Measurements from ENCODE around the gene IKZF2. TPM values are rescaled to one million over a fixed set of nuclear protein-coding genes. Genes with fewer than 3 reads are reported as not detected.

IKZF2 gene
- total RNA-seq, result 10 to 100 TPM; 14.5 to 33.3 (median 15.7) TPM

DNA sequence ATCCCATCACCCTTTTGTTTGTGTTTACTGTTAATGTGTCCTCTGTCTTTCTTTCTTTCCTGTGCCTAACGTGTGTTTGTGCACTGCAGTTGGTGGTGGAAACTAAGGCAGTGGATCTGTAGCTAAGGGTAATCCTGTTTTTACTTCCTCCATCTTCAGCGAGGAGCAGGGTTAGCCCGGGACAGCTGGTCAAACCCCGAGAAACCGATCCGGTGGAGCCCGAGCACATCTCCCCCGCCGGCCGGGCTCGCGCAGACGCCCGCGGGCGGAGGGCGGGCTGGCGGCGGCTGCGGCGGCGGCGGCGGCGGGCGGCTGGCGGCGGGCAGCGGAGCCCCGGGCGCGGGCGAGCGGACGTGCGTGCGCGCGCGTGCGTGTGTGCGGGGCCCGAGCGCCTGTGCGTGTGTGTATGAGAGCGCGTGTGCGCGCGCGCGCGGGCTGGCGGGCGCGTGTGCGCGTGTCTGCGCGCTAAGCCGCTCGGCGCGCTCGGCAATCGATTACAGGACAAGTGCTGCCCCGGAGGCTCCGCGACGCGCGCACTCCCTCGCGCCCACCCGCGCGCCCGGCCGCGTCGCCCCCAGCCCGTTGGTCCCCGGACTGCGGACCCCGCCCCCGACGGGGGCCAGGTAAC, at the start of gene IKZF2:
Gene IKZF2 (minus strand): TSS at position 176 of the 628 bp plus-strand sequence. CDS start 2,983 bp downstream, outside the sequence.
- TF ChIP-seq, protein P1, sequence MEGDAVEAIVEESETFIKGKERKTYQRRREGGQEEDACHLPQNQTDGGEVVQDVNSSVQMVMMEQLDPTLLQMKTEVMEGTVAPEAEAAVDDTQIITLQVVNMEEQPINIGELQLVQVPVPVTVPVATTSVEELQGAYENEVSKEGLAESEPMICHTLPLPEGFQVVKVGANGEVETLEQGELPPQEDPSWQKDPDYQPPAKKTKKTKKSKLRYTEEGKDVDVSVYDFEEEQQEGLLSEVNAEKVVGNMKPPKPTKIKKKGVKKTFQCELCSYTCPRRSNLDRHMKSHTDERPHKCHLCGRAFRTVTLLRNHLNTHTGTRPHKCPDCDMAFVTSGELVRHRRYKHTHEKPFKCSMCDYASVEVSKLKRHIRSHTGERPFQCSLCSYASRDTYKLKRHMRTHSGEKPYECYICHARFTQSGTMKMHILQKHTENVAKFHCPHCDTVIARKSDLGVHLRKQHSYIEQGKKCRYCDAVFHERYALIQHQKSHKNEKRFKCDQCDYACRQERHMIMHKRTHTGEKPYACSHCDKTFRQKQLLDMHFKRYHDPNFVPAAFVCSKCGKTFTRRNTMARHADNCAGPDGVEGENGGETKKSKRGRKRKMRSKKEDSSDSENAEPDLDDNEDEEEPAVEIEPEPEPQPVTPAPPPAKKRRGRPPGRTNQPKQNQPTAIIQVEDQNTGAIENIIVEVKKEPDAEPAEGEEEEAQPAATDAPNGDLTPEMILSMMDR (IDR thresholded peaks at IDR 0.05; ENCODE audit: low read depth), result no peak

DNA sequence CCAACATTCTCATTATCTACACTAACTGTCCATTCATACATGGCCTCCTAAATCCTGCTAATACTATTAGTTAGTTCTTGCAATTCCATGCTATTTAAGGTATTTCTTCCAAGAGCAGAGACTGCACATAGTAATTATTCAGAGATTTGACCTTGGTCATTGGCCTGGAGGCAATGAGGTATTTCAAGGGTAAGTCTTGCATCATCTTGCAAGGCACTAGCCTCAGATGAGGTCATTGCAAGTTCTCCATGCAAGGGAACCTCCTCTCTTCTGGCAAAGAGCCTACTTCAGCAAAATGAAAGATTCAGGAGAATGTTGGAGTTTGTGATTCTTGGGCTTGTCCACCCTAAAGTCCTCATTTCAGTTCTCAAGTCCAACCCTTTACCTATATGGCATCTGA, 48.5 kb upstream of the IKZF2 start:
- TF ChIP-seq, protein P1 (IDR thresholded peaks at IDR 0.05; ENCODE audit: low read depth), result no peak

DNA sequence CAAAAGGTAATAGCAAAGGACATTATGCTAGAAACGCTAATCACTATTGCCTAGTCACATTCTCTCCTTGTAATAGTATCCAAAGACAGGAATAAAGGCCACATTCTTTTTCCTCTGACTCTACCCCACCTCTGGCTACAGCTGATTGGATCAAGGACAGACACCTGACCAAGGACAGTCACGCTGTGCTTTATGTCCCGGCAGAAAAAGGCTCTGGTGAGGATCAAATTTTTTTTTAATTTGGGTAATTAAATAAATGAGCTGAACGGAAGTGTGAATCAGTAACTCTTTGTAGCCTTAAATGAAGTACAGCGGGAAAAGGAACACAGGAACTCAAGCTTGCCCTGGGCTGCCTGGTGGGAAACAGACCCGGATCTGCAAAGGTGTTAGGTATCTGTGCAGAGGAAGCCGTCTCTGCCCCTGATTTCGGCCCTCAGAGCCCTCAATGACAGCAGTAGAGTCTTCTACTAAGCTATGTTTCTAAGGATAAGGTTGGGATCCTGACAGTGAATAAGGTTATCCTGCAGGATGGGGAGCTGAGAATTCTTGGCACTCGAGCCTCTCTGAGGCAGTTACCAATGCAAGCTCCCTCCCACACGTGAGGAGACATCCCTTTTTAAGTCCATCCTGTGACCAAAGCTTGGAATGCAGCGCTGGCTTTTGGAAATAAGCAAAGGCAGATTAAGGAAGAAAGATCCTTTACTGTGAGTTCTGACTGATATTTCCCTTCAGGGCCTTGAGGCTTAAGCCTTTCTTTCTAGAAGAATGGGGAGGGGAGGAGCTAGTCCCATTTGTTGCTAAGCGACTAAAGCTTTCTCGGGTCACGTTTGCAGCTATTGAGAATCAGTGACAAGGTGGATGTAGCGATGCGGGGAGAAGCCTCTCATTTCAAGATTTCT, 37.8 kb upstream of the IKZF2 start:
- TF ChIP-seq, protein P1 (IDR thresholded peaks at IDR 0.05; ENCODE audit: low read depth), result no peak

DNA sequence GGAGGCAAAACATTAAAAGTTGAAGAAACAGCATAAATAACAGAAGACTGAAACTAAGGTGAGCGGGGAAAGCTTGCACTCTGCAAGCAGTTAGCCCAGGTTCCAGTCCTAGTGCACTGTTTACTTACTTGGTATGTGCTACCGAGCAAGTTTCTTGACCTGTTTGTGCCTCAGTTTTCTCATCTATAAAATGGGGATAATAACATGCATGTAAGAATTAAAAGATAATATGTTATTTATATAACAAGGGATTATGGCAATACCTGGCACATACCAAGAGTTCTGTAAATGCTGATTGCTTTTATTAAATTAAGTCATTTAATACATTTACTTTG, 37.1 kb upstream of the IKZF2 start:
- TF ChIP-seq, protein P1 (IDR thresholded peaks at IDR 0.05; ENCODE audit: low read depth), result no peak

DNA sequence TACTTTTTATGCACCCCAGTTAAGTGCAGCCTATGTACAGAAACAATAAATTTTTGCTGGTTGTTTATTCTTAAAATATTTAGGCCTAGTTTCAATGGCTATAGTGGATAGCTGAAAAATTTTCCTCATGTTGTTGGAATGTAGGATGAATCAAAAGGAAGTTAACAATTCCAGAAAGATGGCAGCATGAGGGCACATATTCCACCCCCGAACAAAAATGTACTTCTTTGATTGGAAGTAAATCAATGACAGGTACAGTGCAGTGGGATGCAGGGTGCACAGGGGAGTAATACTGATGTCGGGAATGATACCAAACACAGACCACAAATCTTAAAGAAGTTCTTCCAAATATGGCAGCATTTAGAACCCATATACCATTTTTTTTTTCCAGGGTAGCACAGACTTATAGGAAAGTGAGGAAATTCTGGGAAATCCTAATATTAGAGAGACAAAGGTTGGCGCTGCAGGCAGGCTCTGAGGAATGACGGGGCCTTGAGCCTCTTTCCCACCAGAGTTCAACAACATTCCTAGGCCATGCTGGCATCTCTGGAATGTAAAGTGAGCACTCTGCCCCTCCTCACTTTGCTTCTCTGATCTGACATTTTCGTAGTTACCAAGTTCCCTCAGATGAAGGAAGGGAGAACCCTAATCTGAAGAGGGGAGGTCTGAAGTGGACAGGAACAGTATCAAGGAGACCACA, 36.6 kb upstream of the IKZF2 start:
- TF ChIP-seq, protein P1 (IDR thresholded peaks at IDR 0.05; ENCODE audit: low read depth), result no peak

DNA sequence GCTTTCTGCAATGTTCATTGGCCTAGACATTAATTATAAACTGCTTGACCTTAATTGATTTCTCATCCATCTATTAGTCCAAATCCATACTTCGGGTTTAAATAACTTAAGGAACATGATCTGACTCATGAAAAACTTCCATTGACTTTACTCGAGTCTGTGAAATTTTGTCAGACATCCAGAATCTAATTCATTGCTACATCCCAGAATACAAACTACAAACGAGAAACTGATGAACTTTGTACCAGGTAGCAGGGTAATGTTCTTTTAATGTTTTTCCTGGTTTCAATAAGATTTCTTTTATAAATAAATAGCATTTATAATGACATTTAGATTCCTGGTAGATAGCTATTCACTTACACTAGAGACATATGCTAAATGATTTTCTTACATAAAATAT, 36.0 kb upstream of the IKZF2 start:
- TF ChIP-seq, protein P1 (IDR thresholded peaks at IDR 0.05; ENCODE audit: low read depth), result no peak
